ENCODE measurements around the gene OR2T35. TPM values are rescaled to one million over a fixed set of nuclear protein-coding genes. Genes with fewer than 3 reads are reported as not detected.

Gene OR2T35
- total RNA-seq, 2 donors from 2014 or later, result not detected

Other genes with a start within 250 kb of the OR2T35 start
- not detected for gene OR2T1, start 242.2 kb downstream of the OR2T35 start, total RNA-seq
- gene OR2T2, start 199.6 kb downstream of the OR2T35 start, total RNA-seq, result not detected
- gene OR2T3, start 171.9 kb downstream of the OR2T35 start, total RNA-seq, result not detected
- gene OR2T5, start 156.7 kb downstream of the OR2T35 start, total RNA-seq, result not detected
- gene OR2G6, start 137.2 kb downstream of the OR2T35 start, total RNA-seq, result not detected
- gene OR2T29, start 82.5 kb downstream of the OR2T35 start, total RNA-seq, result not detected
- not detected for gene OR2T34, start 70.5 kb downstream of the OR2T35 start, total RNA-seq
- not detected for gene OR2T10, start 47.6 kb downstream of the OR2T35 start, total RNA-seq
- gene OR2T11, start 10.2 kb downstream of the OR2T35 start, total RNA-seq, result not detected
- gene OR2T27, start 10.2 kb upstream of the OR2T35 start, total RNA-seq, result not detected
- gene OR14I1, start 57.5 kb upstream of the OR2T35 start, total RNA-seq, result not detected
- gene LYPD8, start 110.5 kb upstream of the OR2T35 start, total RNA-seq, result 100 to 1,000 TPM; 366 to 407 TPM
- gene SH3BP5L, start 180.6 kb upstream of the OR2T35 start, total RNA-seq, result 10 to 100 TPM; 22.2 to 25.9 TPM
- gene ZNF672, start 192.9 kb upstream of the OR2T35 start, total RNA-seq, result 10 to 100 TPM; 32.9 to 36.2 TPM
- gene ZNF692, start 213.8 kb upstream of the OR2T35 start, total RNA-seq, result 10 to 100 TPM; 26.9 to 31.4 TPM